T-cell (primary cell): ENCODE measurements around the gene MAP6. TPM values are rescaled to one million over a fixed set of nuclear protein-coding genes. Genes with fewer than 3 reads are reported as not detected.

ENCODE experiments used
- ATAC-seq, 4 experiments: fragments of 200-7000 bp in 3 of 4; fragments of 150-1000 bp in 1 of 4; cut with Tn5 transposase; replicated peaks in 1 of 4; 1 replicate in 3 of 4; 2 replicates in 1 of 4; pipeline ENCODE4 v1.10.0; 2021; ENCODE audit warnings: moderate library complexity in 3 of 4, mild to moderate bottlenecking in 2 of 4, moderate number of reproducible peaks in 1 of 4
- CTCF ChIA-PET, 2 donors: fragments of 300-600 bp; sonication (Branson Sonifier 250); formaldehyde crosslinking; loops; one replicate each; lab custom pipeline; 2022; ENCODE audit warnings: antibody characterized with exemption in 2 of 2; lab: Charles Lee
- POLR2A ChIA-PET, 2 donors: fragments of 300-600 bp; sonication (Branson Sonifier 250); formaldehyde crosslinking; loops; one replicate each; lab custom pipeline; 2022; ENCODE audit warnings: antibody characterized with exemption in 2 of 2; lab: Charles Lee
- DNase-seq, 35 experiments: peaks; one replicate each; pipeline versions ENCODE4 v3.0.0 to v3.0.0-alpha.2; 2013 to 2023
- H3K27ac ChIP-seq: one replicate; pipeline ENCODE4 v1.5.1; 2013; ENCODE audit warnings: low read length
- H3K27me3 ChIP-seq, 2 experiments: replicated peaks in 1 of 2; 1 replicate in 1 of 2; 2 replicates in 1 of 2; pipeline versions ENCODE4 v1.6.1 to v1.7.0; 2013; ENCODE audit warnings: low read length in 1 of 2, mixed read lengths in 1 of 2; ENCODE audit not compliant: control insufficient read depth in 2 of 2, insufficient read depth in 2 of 2; ENCODE audit errors: extremely low read depth in 1 of 2
- H3K36me3 ChIP-seq, 2 donors: 1 replicate in 1 of 2; 2 replicates in 1 of 2; pipeline versions ENCODE4 v1.6.1 to v1.7.0; 2013; ENCODE audit warnings: low read length in 1 of 2; ENCODE audit not compliant: control insufficient read depth in 2 of 2, insufficient read depth in 1 of 2; ENCODE audit errors: extremely low read depth in 1 of 2
- H3K4me1 ChIP-seq, 2 experiments: 1 replicate in 1 of 2; 2 replicates in 1 of 2; pipeline versions ENCODE4 v1.6.1 to v1.7.0; 2013; ENCODE audit warnings: low read length in 2 of 2, mixed read lengths in 1 of 2; ENCODE audit not compliant: insufficient read depth in 2 of 2, control insufficient read depth in 1 of 2; ENCODE audit errors: extremely low read depth in 1 of 2
- H3K4me3 ChIP-seq, 2 donors: 1 replicate in 1 of 2; 2 replicates in 1 of 2; pipeline versions ENCODE4 v1.5.1 to v1.7.0; 2013; ENCODE audit warnings: mild to moderate bottlenecking in 2 of 2, low read length in 1 of 2, moderate library complexity in 1 of 2; ENCODE audit not compliant: control insufficient read depth in 1 of 2; ENCODE audit errors: extremely low read depth in 1 of 2
- H3K9me3 ChIP-seq: 2 replicates; pipeline ENCODE4 v1.7.0; 2013
- H3K27ac Mint-ChIP-seq, 2 donors: one replicate each; pipeline ENCODE4 v1.8.0; 2020 to 2021; ENCODE audit warnings: mild to moderate bottlenecking in 2 of 2, mixed read lengths in 2 of 2
- H3K27me3 Mint-ChIP-seq, 2 donors: one replicate each; pipeline ENCODE4 v1.8.0; 2021 to 2022; ENCODE audit warnings: mixed read lengths in 2 of 2
- H3K36me3 Mint-ChIP-seq: one replicate; pipeline ENCODE4 v1.8.0; 2021; ENCODE audit warnings: mixed read lengths
- H3K4me1 Mint-ChIP-seq, 3 donors: one replicate each; pipeline ENCODE4 v1.8.0; 2020 to 2022; ENCODE audit warnings: mixed read lengths in 3 of 3, mild to moderate bottlenecking in 1 of 3
- H3K4me3 Mint-ChIP-seq, 3 donors: one replicate each; pipeline ENCODE4 v1.8.0; 2020 to 2022; ENCODE audit warnings: mild to moderate bottlenecking in 3 of 3, mixed read lengths in 3 of 3, moderate library complexity in 3 of 3
- H3K9me3 Mint-ChIP-seq, 3 donors: one replicate each; pipeline ENCODE4 v1.8.0; 2020 to 2022; ENCODE audit warnings: mixed read lengths in 3 of 3
- WGBS: methylation state at CpG from one replicate; pipeline ENCODE4 v1.1.5; 2013; ENCODE audit warnings: missing lambda C conversion rate; ENCODE audit not compliant: insufficient coverage; 5-methylcytosine and 5-hydroxymethylcytosine counted together
- total RNA-seq, 35 experiments: library from RNA in 6 of 35; stranded (reverse) in 6 of 35; fragments of 120-200 nt in 1 of 35; gene quantifications; one replicate each; pipeline versions ENCODE4 v1.2.1 to v1.2.4 and lab custom pipeline; 2013 to 2026

MAP6 gene
- total RNA-seq, 5 donors from 2014 or later (not counting 1 experiment from before 2014, with no cell fraction given): 0.19 to 0.35 (median 0.30) TPM; not detected in 2

GRCh38 chr11:75663808-75664207 is 5.0 kb downstream of the MAP6 start:
- H3K36me3 Mint-ChIP-seq: no peaks in the 10 kb centered on the region
- Histone ChIP-seq H3K9me3 (no peaks in the 10 kb centered on the region), H3K36me3 (no peaks in the 10 kb centered on the region), H3K4me1 (peaks cover 0 to 15% of the 10 kb centered on the region in 2 experiments), H3K4me3 (no peak overlapping the region), H3K27ac (no peak overlapping the region), H3K27me3 (peaks cover 27 to 28% of the 10 kb centered on the region in 2 experiments)
- peaks cover 6 to 12% (median 8%) of the 10 kb centered on the region in 3 donors for H3K4me1 Mint-ChIP-seq
- no peaks in the 10 kb centered on the region for H3K9me3 Mint-ChIP-seq
- ChIA-PET CTCF (no interaction called here), POLR2A (no interaction called here)
- no peak overlapping the region for H3K27ac Mint-ChIP-seq
- WGBS: no CpG with 5 or more reads among the region's 1 CpG
- DNase-seq: no peak
- no peak for ATAC-seq
- H3K27me3 Mint-ChIP-seq: peaks cover 51 to 55% of the 10 kb centered on the region in 2 donors
- no peak overlapping the region for H3K4me3 Mint-ChIP-seq

GRCh38 chr11:75659836-75660235 is 9.0 kb downstream of the MAP6 start:
- H3K27me3 Mint-ChIP-seq: peaks cover 37 to 44% of the 10 kb centered on the region in 2 donors
- no peak overlapping the region for H3K4me3 Mint-ChIP-seq

GRCh38 chr11:75656044-75656727 is 12.7 kb downstream of the MAP6 start:
- Histone ChIP-seq H3K9me3 (no peaks in the 10 kb centered on the region), H3K27ac (no peak overlapping the region), H3K36me3 (no peaks in the 10 kb centered on the region), H3K4me1 (no peaks in the 10 kb centered on the region), H3K27me3 (peaks cover 2 to 4% of the 10 kb centered on the region in 2 experiments), H3K4me3 (no peak overlapping the region)
- H3K27me3 Mint-ChIP-seq: peaks cover 23 to 28% of the 10 kb centered on the region in 2 donors
- no peak overlapping the region for H3K27ac Mint-ChIP-seq
- ATAC-seq (no peak), DNase-seq (no peak)
- CTCF ChIA-PET: no interaction called here
- no peaks in the 10 kb centered on the region for H3K4me1 Mint-ChIP-seq
- POLR2A ChIA-PET: no interaction called here
- 92% methylated on average over 2 of the region's 6 CpGs for WGBS
- no peaks in the 10 kb centered on the region for H3K36me3 Mint-ChIP-seq
- no peak overlapping the region for H3K4me3 Mint-ChIP-seq
- H3K9me3 Mint-ChIP-seq: no peaks in the 10 kb centered on the region

More at GRCh38 chr11:75659836-75660235, 9.0 kb downstream of the MAP6 start:
- ATAC-seq (no peak), DNase-seq (no peak)
- CTCF ChIA-PET: no interaction called here
- no CpG with 5 or more reads among the region's 1 CpG for WGBS
- H3K36me3 ChIP-seq: no peaks in the 10 kb centered on the region
- H3K4me1 ChIP-seq: no peaks in the 10 kb centered on the region
- Mint-ChIP-seq H3K27ac (no peak overlapping the region), H3K9me3 (no peaks in the 10 kb centered on the region), H3K4me1 (no peaks in the 10 kb centered on the region), H3K36me3 (no peaks in the 10 kb centered on the region)
- peaks cover 9 to 17% of the 10 kb centered on the region in 2 experiments for H3K27me3 ChIP-seq
- H3K4me3 ChIP-seq: no peak overlapping the region
- H3K9me3 ChIP-seq: no peaks in the 10 kb centered on the region
- H3K27ac ChIP-seq: no peak overlapping the region
- POLR2A ChIA-PET: interaction anchor here in 1 of 2 donors (0.6 kb wide), 1 partner anchor 372 kb away, joined by 4 read pairs; no protein-coding TSS in a partner anchor

- Histone ChIP-seq H3K9me3 (no peaks in the 10 kb centered on the region), H3K27me3 (peaks cover 2 to 4% of the 10 kb centered on the region in 2 experiments), H3K36me3 (no peaks in the 10 kb centered on the region), H3K27ac (no peak overlapping the region), H3K4me3 (no peak overlapping the region), H3K4me1 (no peaks in the 10 kb centered on the region)
- Mint-ChIP-seq H3K9me3 (no peaks in the 10 kb centered on the region), H3K4me1 (no peaks in the 10 kb centered on the region), H3K4me3 (no peak overlapping the region), H3K36me3 (no peaks in the 10 kb centered on the region), H3K27ac (no peak overlapping the region), H3K27me3 (peaks cover 23 to 26% of the 10 kb centered on the region in 2 donors)
- CTCF ChIA-PET: no interaction called here
- DNase-seq (no peak), ATAC-seq (no peak)
- POLR2A ChIA-PET: no interaction called here
These were observed 13.2 kb downstream of the MAP6 start for GRCh38 chr11:75655605-75656004.

- ChIA-PET CTCF (interaction anchor here in 1 of 2 donors (0.6 kb wide), 1 partner anchor 9 kb away, joined by 3 read pairs; no protein-coding TSS in a partner anchor), POLR2A (interaction anchor here in 1 of 2 donors (0.6 kb wide), 1 partner anchor 17 kb away, joined by 3 read pairs; no protein-coding TSS in a partner anchor)
- H3K4me1 Mint-ChIP-seq: no peaks in the 10 kb centered on the region
These were observed 14.5 kb downstream of the MAP6 start for GRCh38 chr11:75654314-75654713.

GRCh38 chr11:75653532-75653931 is 15.3 kb downstream of the MAP6 start:
- Histone ChIP-seq H3K4me3 (no peak overlapping the region), H3K4me1 (no peaks in the 10 kb centered on the region), H3K27ac (no peak overlapping the region), H3K36me3 (no peaks in the 10 kb centered on the region), H3K9me3 (no peaks in the 10 kb centered on the region), H3K27me3 (no peaks in the 10 kb centered on the region)
- Mint-ChIP-seq H3K9me3 (no peaks in the 10 kb centered on the region), H3K4me1 (no peaks in the 10 kb centered on the region), H3K36me3 (no peaks in the 10 kb centered on the region), H3K4me3 (no peak overlapping the region), H3K27me3 (peaks cover 7 to 10% of the 10 kb centered on the region in 2 donors), H3K27ac (no peak overlapping the region)
- DNase-seq (no peak), ATAC-seq (no peak)
- POLR2A ChIA-PET: no interaction called here
- CTCF ChIA-PET: interaction anchor here in 1 of 2 donors (0.6 kb wide), 1 partner anchor 9 kb away, joined by 3 read pairs; no protein-coding TSS in a partner anchor
- WGBS: no CpG with 5 or more reads among the region's 1 CpG

More at GRCh38 chr11:75654314-75654713, 14.5 kb downstream of the MAP6 start:
- WGBS: 13% methylated on average over 1 of the region's 3 CpGs
- Histone ChIP-seq H3K27ac (no peak overlapping the region), H3K27me3 (peaks cover under 1 to 4% of the 10 kb centered on the region in 2 experiments), H3K4me1 (no peaks in the 10 kb centered on the region), H3K9me3 (no peaks in the 10 kb centered on the region), H3K4me3 (no peak overlapping the region), H3K36me3 (no peaks in the 10 kb centered on the region)
- H3K27me3 Mint-ChIP-seq: peaks cover 14 to 16% of the 10 kb centered on the region in 2 donors
- DNase-seq (no peak), ATAC-seq (no peak)
- H3K4me3 Mint-ChIP-seq: no peak overlapping the region
- H3K36me3 Mint-ChIP-seq: no peaks in the 10 kb centered on the region
- no peaks in the 10 kb centered on the region for H3K9me3 Mint-ChIP-seq
- H3K27ac Mint-ChIP-seq: no peak overlapping the region
